Measurements from ENCODE around the gene ITFG1.
"Not testable (repeated sequence)": the region's sequence is repeated elsewhere in the genome, so short reads cannot be mapped to it uniquely, and the experiment has no call there.

Gene ITFG1

DNA sequence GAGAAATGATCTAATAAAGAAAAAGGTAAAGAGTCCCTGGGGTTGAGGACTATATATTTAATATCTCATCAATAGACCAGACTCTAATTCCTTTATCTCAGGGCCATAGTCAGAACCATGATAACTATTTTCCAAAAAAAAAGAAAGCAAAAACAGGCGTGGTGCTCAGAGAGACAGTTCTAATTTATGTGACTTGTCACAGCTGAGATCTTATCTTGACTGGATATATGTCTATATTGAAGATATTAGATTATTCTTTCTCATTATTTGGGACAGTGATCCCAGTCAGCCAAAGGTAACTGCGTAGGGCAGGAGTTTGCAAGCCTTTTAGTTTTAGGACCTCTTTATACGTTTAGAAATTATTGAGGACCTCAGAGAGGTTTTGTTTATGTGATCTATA is 52.4 kb downstream of the ITFG1 start:
- no peak for DNase-seq

DNA sequence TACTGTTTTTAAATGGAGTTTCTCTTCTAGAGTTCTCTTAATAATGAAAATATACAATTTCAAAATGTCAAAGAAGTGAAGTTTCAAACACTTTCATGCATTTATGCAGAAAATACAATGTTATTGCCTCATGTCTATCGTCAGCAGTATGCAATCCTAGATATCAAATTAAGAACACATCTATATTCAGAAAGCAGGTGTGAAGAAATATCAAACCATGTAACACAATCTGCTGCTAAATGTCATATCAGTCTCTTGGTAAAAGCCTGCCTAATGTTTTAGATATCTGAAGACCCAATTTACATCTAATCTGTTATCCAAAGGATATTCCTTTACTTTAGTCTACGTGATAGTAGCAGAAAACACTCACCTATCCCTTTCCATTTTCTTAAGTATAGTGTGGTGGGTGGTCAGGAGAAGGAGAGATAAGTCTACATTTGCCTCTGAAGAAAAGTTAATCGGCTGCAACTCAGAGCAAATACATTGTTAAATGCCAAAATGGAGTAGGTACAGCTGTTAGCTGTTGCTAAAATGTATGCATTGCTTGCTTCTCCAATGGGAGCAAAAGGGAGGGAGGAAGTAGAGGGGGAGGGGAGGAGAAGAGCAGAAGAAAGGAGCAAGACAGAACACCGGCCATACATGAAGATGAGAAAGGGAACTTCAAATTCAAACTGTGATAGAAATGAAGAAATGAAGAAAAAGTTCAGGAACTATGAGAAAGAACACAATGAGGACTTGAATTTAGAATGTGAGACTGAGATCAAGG is 64.9 kb downstream of the ITFG1 start:
- DNase-seq, result no peak

- no peak for DNase-seq
Measured at GRCh38 chr16:47392081-47392480, 68.8 kb downstream of the ITFG1 start.

- DNase-seq, result no peak
Measured at GRCh38 chr16:47388705-47389104, 72.2 kb downstream of the ITFG1 start.

- DNase-seq, result no peak
Measured at GRCh38 chr16:47387026-47387734, 73.7 kb downstream of the ITFG1 start.

DNA sequence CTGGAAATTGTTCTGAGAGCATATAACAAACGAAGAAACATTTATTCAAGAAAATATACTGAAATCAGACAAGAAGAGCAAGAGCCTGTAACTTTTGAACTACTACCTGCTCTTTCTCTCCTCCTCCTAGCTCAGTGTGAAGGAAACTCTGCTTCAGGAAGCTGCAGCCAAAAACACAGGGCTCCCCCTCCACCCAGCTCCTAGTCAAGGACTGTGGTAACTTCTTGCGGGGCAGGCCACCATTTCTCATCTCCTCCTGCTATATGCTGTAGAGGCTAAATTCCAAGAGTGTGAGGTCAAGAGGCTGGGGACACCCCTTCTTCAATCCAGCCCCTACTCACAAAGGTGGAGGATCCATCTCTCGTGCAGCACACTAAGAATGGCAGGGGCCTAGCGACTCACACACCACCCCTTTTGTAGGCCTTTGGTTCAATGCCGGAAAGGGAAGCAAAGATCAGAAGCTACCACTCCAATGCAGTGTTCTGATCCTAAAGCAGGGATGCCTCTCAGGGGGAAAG is 74.6 kb downstream of the ITFG1 start:
- DNase-seq, result no peak

DNA sequence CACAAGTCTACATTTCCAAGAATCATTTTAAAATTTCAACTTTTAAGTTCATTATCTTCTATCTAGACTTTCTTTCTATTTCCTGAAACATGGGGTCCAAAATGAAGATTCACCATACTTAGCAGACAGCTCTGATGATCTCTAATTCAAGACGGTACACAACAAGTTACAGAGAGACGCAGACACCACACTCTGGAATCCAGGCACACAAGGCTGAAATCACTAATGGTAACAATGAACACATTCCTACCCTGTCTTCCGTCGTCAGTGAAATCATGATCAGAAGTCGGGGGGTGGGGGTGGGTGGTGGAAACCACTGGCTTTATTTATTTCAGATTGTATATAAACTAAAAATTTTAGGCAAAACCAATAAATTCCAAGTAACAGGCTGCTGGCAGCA is 78.5 kb downstream of the ITFG1 start:
- no peak for DNase-seq

GRCh38 chr16:47377154-47377553 is 83.7 kb downstream of the ITFG1 start:
- no peak for DNase-seq

DNA sequence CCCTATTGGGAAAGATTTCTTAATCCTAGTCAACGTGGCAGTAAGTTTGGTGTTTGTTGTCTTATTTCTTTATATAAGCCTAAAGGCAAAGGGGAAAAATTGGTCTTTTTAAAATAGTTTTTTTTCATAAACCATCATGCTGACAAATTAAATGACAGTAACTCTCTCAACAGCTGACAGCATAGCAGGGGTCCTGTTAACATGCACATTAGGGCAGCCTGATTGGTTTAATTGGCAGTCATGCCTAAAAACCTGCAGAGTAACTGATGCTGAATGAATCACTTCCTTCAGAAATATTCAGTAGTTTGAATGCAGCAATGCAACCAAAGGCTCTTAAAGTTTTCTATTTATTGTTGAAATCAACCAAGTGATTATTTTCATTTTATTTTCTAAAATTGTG is 85.4 kb downstream of the ITFG1 start:
- no peak for DNase-seq

- no peak for DNase-seq
Measured at GRCh38 chr16:47374629-47375028, 86.2 kb downstream of the ITFG1 start.

DNA sequence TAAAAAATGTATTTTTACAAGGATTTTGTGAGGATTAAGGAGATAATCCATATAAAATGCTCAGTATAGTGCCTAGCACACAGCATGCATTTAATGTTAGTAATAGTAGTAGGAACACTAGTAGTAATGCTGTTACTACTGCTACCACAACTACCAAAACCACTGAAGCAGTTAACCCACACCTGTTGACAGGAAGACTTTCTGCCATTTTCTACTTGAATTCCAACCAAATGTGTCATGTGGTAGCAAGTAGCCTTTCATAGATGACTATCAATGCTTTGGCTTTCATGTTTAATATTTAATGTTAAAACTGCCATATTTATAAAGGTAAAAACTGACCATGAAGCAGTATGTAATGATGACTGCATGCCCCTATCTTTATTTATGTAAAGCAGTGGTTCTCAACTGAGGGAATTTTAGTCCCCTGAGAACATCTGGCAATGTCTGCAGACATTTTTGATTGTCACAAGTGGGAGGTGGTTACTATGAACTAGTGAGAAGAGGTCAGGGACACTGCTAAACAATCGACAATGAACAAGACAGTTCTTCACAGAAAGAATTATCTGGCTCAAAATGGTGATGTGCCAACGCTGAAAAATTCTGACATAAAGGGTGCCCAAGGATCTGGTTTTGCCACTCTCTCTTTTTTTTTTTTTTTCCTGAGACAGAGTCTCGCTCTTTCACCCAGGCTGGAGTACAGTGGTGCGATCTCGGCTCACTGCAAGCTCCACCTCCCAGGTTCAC is 89.4 kb downstream of the ITFG1 start:
- DNase-seq, result no peak

DNA sequence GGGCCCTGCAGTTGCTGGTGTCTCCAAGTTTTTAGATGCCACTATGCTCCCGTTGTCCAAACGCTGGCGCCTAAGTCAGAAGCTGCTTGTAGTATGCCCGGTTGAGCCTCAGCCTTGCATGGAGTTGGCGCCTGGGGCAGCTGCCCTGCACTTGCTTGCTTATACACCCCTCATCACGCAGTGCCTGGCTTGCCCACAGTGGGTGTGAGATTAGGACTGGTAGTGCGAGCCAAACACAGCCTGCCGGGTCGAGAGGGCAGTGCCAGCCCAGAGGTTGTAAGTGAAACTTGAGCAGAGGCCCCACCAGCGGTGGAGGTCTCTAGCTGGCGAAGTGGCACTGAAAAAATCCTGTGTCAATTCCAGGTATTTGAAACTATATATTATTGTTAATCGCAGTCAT is 90.3 kb downstream of the ITFG1 start:
- DNase-seq, result no peak

DNA sequence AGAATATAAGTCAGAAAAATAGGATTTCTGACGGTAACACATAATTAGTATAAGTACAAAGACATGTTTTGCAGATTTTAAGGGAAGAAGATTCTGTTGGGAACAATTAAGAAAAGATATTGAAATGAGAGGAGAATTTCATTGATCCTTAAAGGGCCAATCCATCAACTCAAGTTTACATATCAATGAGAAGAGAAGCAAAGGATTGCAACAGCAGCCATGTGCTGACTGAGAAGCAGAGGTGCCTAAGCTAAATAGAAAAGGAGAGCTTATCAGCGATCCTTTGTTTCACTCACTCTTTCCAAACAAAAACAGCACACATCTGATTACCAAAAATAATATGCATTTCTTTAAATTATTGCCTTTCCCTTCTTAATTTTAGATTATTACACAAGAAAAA is 94.6 kb downstream of the ITFG1 start:
- no peak for DNase-seq

DNA sequence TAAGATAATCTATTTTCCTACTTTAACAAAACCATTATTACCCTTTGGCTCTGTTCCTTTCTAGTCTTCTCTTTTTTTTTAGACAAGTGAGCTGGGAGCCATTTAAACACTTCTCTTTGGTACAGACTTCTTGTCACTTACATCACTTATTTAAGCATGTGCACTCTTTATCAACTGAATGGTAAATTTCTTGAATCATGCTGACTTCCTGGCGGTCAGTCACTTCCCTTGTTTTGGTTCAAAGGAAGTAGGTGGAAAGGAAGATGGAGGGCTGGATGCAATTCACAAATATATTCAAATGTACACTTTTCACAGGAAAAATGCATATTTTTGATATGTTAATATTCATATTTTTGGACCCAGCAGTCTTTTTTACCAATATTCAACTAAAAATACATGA is 97.1 kb downstream of the ITFG1 start:
- DNase-seq, result no peak

GRCh38 chr16:47359478-47359877 is 101.4 kb downstream of the ITFG1 start:
- DNase-seq, result no peak

GRCh38 chr16:47358816-47359215 is 102.0 kb downstream of the ITFG1 start:
- no peak for DNase-seq

GRCh38 chr16:47349029-47349428 is 111.8 kb downstream of the ITFG1 start:
- DNase-seq, result not testable (repeated sequence)

DNA sequence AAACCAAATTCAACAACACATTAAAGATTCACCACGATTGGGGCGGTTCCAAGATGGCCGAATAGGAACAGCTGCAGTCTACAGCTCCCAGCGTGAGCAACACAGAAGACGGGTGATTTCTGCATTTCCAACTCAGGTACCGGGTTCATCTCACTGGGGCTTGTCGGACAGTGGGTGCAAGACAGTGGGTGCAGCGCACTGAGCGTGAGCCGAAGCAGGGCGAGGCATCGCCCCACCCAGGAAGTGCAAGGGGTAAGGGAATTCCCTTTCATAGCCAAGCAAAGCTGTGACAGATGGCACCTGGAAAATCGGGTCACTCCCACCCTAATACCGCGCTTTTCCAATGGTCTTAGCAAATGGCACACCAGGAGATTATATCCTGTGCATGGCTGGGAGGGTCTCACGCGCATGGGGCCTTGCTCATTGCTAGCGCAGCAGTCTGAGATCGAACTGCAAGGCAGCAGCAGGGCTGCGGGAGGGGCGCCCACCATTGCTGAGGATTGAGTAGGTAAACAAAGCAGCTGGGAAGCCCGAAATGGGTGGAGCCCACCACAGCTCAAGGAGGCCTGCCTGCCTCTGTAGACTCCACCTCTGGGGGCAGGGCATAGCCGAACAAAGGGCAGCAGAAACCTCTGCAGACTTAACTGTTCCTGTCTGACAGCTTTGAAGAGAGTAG is 113.7 kb downstream of the ITFG1 start:
- DNase-seq, result not testable (repeated sequence)

DNA sequence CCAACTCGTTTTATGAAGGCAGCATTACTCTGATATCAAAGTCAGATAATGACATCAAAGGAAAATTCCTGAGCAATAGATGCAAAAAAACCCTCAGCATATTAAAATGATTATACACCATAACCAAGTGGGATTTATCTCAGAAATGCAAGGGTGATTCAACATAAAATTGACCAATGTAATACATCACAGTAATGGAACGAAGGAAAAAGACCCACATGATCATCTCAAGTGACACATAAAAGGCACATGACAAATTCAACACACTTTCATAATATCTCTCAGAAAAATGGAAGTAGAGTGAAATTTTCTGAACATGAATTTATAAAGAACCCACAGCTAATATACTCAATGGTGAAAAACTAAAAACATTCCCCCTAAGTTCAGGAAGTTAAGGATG is 118.8 kb downstream of the ITFG1 start:
- no peak for DNase-seq

GRCh38 chr16:47330562-47330961 is 130.3 kb downstream of the ITFG1 start:
- DNase-seq, result not testable (repeated sequence)

GRCh38 chr16:47324309-47324708 is 136.6 kb downstream of the ITFG1 start:
- not testable (repeated sequence) for DNase-seq

DNA sequence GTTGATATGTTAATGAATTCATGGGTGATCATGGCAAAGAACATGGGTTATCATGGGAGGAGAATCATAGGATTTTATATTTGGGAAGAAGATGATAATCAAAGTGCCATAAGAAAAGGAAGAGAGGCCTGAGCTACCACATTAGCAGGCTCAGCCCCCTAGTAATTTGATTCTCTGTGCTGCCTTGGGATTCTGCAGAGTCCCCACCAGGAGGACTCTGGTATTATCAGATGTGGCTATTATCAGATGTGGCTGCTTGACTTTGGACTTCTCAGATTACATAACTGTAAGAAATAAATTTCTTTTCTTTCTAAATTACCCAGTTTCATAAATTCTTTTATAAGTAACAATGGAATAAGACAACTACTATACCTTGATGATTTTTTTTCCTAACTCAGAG is 137.6 kb downstream of the ITFG1 start:
- no peak for DNase-seq
